ENCODE measurements around the gene TINCR. TPM values are rescaled to one million over a fixed set of nuclear protein-coding genes. Genes with fewer than 3 reads are reported as not detected.

The TINCR gene
- total RNA-seq, 1 experiment from 2014 or later, result 0.85 TPM

- ATAC-seq (no peak), DNase-seq (ENCODE audit: low spot score) (no peak)
- Mint-ChIP-seq H3K36me3 (peaks cover 3% of the 10 kb centered on the region; the same call in 1 of the 2 replicates), H3K27me3 (ENCODE audit: low read depth) (no peaks in the 10 kb centered on the region), H3K9me3 (no peaks in the 10 kb centered on the region), H3K4me1 (peaks cover 17% of the 10 kb centered on the region), H3K27ac (peak overlapping the region; percentile 65; the same call in 1 of the 2 replicates), H3K4me3 (no peak overlapping the region)
- ChIA-PET POLR2A (interaction anchor here (0.9 kb wide), 1 partner anchor 50 kb away, joined by 3 read pairs; no protein-coding TSS in a partner anchor), CTCF (interaction anchor here (0.6 to 3.2 kb wide), 9 partner anchors 12 to 1591 kb away, joined by 3 to 15 read pairs (median 4); partner anchors contain the start of genes SAFB, SAFB2 and TINCR)
- TF ChIP-seq FOXP4 (CRISPR knock-in tag; IDR thresholded peaks at IDR 0.05), result no peak
- no peak for TF ChIP-seq USF1 (CRISPR knock-in tag; IDR thresholded peaks at IDR 0.05)
- no peak for TF ChIP-seq ZNF423 (CRISPR knock-in tag; IDR thresholded peaks at IDR 0.05)
- no peak for TF ChIP-seq ZNF232 (CRISPR knock-in tag; IDR thresholded peaks at IDR 0.05)
- no peak for TF ChIP-seq MXD4 (CRISPR knock-in tag; IDR thresholded peaks at IDR 0.05; ENCODE audit: borderline replicate concordance)
- TF ChIP-seq, protein P1, sequence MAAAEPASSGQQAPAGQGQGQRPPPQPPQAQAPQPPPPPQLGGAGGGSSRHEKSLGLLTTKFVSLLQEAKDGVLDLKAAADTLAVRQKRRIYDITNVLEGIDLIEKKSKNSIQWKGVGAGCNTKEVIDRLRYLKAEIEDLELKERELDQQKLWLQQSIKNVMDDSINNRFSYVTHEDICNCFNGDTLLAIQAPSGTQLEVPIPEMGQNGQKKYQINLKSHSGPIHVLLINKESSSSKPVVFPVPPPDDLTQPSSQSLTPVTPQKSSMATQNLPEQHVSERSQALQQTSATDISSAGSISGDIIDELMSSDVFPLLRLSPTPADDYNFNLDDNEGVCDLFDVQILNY (CRISPR knock-in tag; IDR thresholded peaks at IDR 0.05), result no peak
- TF ChIP-seq, protein P2, sequence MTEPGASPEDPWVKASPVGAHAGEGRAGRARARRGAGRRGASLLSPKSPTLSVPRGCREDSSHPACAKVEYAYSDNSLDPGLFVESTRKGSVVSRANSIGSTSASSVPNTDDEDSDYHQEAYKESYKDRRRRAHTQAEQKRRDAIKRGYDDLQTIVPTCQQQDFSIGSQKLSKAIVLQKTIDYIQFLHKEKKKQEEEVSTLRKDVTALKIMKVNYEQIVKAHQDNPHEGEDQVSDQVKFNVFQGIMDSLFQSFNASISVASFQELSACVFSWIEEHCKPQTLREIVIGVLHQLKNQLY (CRISPR knock-in tag; IDR thresholded peaks at IDR 0.05), result no peak
- no peak for TF ChIP-seq TEAD1 (CRISPR knock-in tag; IDR thresholded peaks at IDR 0.05)
- no peak for TF ChIP-seq NFYB (CRISPR knock-in tag; conservative IDR thresholded peaks at IDR 0.05; ENCODE audit: low read depth)
- no peak for TF ChIP-seq SOX15 (CRISPR knock-in tag; IDR thresholded peaks at IDR 0.05)
Measured at GRCh38 chr19:5580161-5580571, 12.4 kb upstream of the TINCR start.

DNA sequence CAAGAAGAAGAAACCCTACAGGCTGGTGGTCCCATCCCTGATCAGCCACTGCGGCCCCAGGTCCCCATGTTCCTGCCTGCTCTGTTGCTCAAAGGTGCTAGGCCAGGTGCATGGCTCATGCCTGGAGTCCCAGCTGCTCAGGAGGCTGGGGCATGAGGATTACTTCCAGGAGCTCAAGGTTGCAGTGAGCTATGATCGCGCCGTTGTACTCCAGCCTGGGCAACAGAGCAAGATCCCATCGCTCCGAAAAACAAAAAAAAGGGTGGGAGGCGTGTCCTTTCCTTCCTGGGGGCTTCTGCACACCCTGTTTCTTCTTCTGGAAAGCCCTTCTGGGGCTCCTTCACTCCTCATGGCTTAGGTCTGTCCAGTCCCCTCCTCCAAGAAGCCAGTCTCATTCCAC, 11.9 kb upstream of the TINCR start:
- CTCF ChIA-PET, result interaction anchor here (1.0 to 3.2 kb wide), 10 partner anchors 12 to 215 kb away, joined by 3 to 15 read pairs (median 4); partner anchors contain the start of genes SAFB, SAFB2 and TINCR
- TF ChIP-seq, protein P3, sequence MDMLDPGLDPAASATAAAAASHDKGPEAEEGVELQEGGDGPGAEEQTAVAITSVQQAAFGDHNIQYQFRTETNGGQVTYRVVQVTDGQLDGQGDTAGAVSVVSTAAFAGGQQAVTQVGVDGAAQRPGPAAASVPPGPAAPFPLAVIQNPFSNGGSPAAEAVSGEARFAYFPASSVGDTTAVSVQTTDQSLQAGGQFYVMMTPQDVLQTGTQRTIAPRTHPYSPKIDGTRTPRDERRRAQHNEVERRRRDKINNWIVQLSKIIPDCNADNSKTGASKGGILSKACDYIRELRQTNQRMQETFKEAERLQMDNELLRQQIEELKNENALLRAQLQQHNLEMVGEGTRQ (CRISPR knock-in tag; IDR thresholded peaks at IDR 0.05), result no peak
- TF ChIP-seq ATF1 (CRISPR knock-in tag; IDR thresholded peaks at IDR 0.05) (no peak), USF1 (CRISPR knock-in tag; IDR thresholded peaks at IDR 0.05) (no peak), ZNF121 (CRISPR knock-in tag; IDR thresholded peaks at IDR 0.05) (peak; percentile 83), ZNF396 (CRISPR knock-in tag; IDR thresholded peaks at IDR 0.05; ENCODE audit: borderline replicate concordance) (no peak)
- peak overlapping the region; percentile 65; the same call in 1 of the 2 replicates for H3K27ac Mint-ChIP-seq
- ATAC-seq (no peak), DNase-seq (ENCODE audit: low spot score) (no peak)
- peaks cover 3% of the 10 kb centered on the region; the same call in 1 of the 2 replicates for H3K36me3 Mint-ChIP-seq
- peaks cover 15% of the 10 kb centered on the region for H3K4me1 Mint-ChIP-seq
- H3K9me3 Mint-ChIP-seq, result no peaks in the 10 kb centered on the region
- H3K4me3 Mint-ChIP-seq, result no peak overlapping the region
- POLR2A ChIA-PET, result interaction anchor here (0.9 kb wide), 1 partner anchor 50 kb away, joined by 3 read pairs; no protein-coding TSS in a partner anchor
- no peaks in the 10 kb centered on the region for H3K27me3 Mint-ChIP-seq (ENCODE audit: low read depth)

DNA sequence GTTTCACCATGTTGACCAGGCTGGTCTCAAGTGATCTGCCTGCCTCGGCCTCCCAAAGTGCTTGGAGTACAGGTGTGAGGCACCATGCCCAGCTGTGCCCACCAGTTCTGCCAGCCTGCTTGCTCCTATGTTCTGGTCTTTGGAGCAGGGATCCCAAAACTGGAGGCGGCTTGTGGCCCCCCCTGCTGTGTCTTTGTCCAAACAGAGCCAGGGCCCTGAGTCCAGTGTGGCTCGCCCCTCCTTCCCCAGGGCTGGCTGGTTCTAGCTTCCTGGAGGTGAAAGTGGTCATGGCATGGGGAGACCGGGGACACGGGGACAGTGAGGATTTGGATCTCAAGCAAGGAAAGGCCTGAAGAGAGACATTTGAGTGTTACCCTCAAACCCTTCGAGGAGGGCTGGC, 11.5 kb upstream of the TINCR start:
- DNase-seq (ENCODE audit: low spot score) (no peak), ATAC-seq (no peak)
- CTCF ChIA-PET, result interaction anchor here (1.2 to 3.2 kb wide), 6 partner anchors 12 to 63 kb away, joined by 4 to 11 read pairs (median 6); partner anchors contain the start of genes SAFB, SAFB2 and TINCR
- Mint-ChIP-seq H3K36me3 (peaks cover 3% of the 10 kb centered on the region; the same call in 1 of the 2 replicates), H3K27ac (no peak overlapping the region), H3K9me3 (no peaks in the 10 kb centered on the region), H3K4me3 (no peak overlapping the region), H3K4me1 (peaks cover 13% of the 10 kb centered on the region), H3K27me3 (ENCODE audit: low read depth) (no peaks in the 10 kb centered on the region)
- POLR2A ChIA-PET, result interaction anchor here (0.5 kb wide), 1 partner anchor 882 kb away, joined by 3 read pairs; no protein-coding TSS in a partner anchor
- no peak for TF ChIP-seq NFATC4 (CRISPR knock-in tag; IDR thresholded peaks at IDR 0.05)
- TF ChIP-seq NR1H2 (CRISPR knock-in tag; IDR thresholded peaks at IDR 0.05), result no peak
- TF ChIP-seq ZNF416 (CRISPR knock-in tag; IDR thresholded peaks at IDR 0.05), result no peak
- TF ChIP-seq ZBTB21 (CRISPR knock-in tag; IDR thresholded peaks at IDR 0.05; ENCODE audit: borderline replicate concordance), result no peak
- no peak for TF ChIP-seq ERG (CRISPR knock-in tag; IDR thresholded peaks at IDR 0.05)
- TF ChIP-seq, protein P4, sequence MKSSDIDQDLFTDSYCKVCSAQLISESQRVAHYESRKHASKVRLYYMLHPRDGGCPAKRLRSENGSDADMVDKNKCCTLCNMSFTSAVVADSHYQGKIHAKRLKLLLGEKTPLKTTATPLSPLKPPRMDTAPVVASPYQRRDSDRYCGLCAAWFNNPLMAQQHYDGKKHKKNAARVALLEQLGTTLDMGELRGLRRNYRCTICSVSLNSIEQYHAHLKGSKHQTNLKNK (CRISPR knock-in tag; IDR thresholded peaks at IDR 0.05), result no peak
- TF ChIP-seq ZNF423 (CRISPR knock-in tag; IDR thresholded peaks at IDR 0.05), result no peak
- TF ChIP-seq JAZF1 (CRISPR knock-in tag; IDR thresholded peaks at IDR 0.05), result no peak
- no peak for TF ChIP-seq SOX15 (CRISPR knock-in tag; IDR thresholded peaks at IDR 0.05)
- no peak for TF ChIP-seq ZNF425 (CRISPR knock-in tag; conservative IDR thresholded peaks at IDR 0.05)

Measured in WTC11 (cell line).